HepG2 (cell line): ENCODE measurements around the gene ATOH8. TPM values are rescaled to one million over a fixed set of nuclear protein-coding genes. Genes with fewer than 3 reads are reported as not detected.

Experiments
- AKNA ChIP-seq: sonication (generic); formaldehyde crosslinking; IDR thresholded peaks from 2 replicates; pipeline ENCODE4 v1.4.0; 2020; ENCODE audit warnings: missing genetic modification reagents, borderline replicate concordance
- ARNTL ChIP-seq: sonication (generic); formaldehyde crosslinking; IDR thresholded peaks from 2 replicates; pipeline ENCODE4 v1.4.0; 2020; ENCODE audit warnings: mild to moderate bottlenecking, missing genetic modification reagents
- ATF2 ChIP-seq: sonication (generic); formaldehyde crosslinking; IDR thresholded peaks from 2 replicates; pipeline ENCODE4 v1.4.0; 2020; ENCODE audit warnings: missing genetic modification reagents
- BHLHE40 ChIP-seq: IDR thresholded peaks from 2 replicates; pipeline ENCODE4 v1.6.1; 2011; ENCODE audit warnings: low read length, improper control_type of control experiment
- ELF4 ChIP-seq: sonication (generic); formaldehyde crosslinking; IDR thresholded peaks from 2 replicates; pipeline ENCODE4 v1.5.0; 2020; ENCODE audit warnings: missing genetic modification reagents, mild to moderate bottlenecking, moderate library complexity, borderline replicate concordance
- MEIS2 ChIP-seq: sonication (generic); formaldehyde crosslinking; IDR thresholded peaks from 2 replicates; pipeline ENCODE4 v1.9.0; 2021; ENCODE audit warnings: mild to moderate bottlenecking, missing genetic modification reagents
- MIXL1 ChIP-seq: IDR thresholded peaks from 2 replicates; pipeline ENCODE4 v1.6.1; 2016
- PAX8 ChIP-seq: sonication (generic); formaldehyde crosslinking; IDR thresholded peaks from 2 replicates; pipeline ENCODE4 v1.8.0; 2022; ENCODE audit warnings: mild to moderate bottlenecking, missing genetic modification reagents, borderline replicate concordance
- SAFB2 ChIP-seq: sonication (generic); formaldehyde crosslinking; IDR thresholded peaks from 2 replicates; pipeline ENCODE4 v1.5.1; 2020; ENCODE audit warnings: missing genetic modification reagents, low read depth, mild to moderate bottlenecking, borderline replicate concordance
- SSRP1 ChIP-seq: IDR thresholded peaks from 2 replicates; pipeline ENCODE4 v1.6.1; 2016; ENCODE audit warnings: control low read depth
- TEAD2 ChIP-seq: sonication (generic); formaldehyde crosslinking; IDR thresholded peaks from 2 replicates; pipeline ENCODE4 v1.9.0; 2021; ENCODE audit warnings: missing genetic modification reagents
- THYN1 ChIP-seq: sonication (generic); formaldehyde crosslinking; IDR thresholded peaks from 2 replicates; pipeline ENCODE4 v1.8.1; 2023; ENCODE audit warnings: low read depth, mild to moderate bottlenecking, moderate library complexity, missing genetic modification reagents, borderline replicate concordance
- ZNF510 ChIP-seq: sonication (generic); formaldehyde crosslinking; IDR thresholded peaks from 2 replicates; pipeline ENCODE4 v1.4.0; 2020; ENCODE audit warnings: low read depth, mild to moderate bottlenecking, missing genetic modification reagents
- ZNF546 ChIP-seq: sonication (generic); formaldehyde crosslinking; conservative IDR thresholded peaks from 2 replicates; pipeline ENCODE4 v1.8.1; 2023; ENCODE audit warnings: mild to moderate bottlenecking, missing genetic modification reagents
- ZNF609 ChIP-seq: sonication (generic); formaldehyde crosslinking; IDR thresholded peaks from 2 replicates; pipeline ENCODE4 v1.4.0; 2020; ENCODE audit warnings: mild to moderate bottlenecking, missing genetic modification reagents, borderline replicate concordance
- ZNF629 ChIP-seq: sonication (generic); formaldehyde crosslinking; conservative IDR thresholded peaks from 2 replicates; pipeline ENCODE4 v1.5.0; 2020; ENCODE audit warnings: missing genetic modification reagents
- ZNF780A ChIP-seq: sonication (generic); formaldehyde crosslinking; IDR thresholded peaks from 2 replicates; pipeline ENCODE4 v1.8.0; 2022; ENCODE audit warnings: mild to moderate bottlenecking, missing genetic modification reagents, moderate library complexity
- ZSCAN25 ChIP-seq: sonication (generic); formaldehyde crosslinking; IDR thresholded peaks from 2 replicates; pipeline ENCODE4 v1.8.0; 2022; ENCODE audit warnings: mild to moderate bottlenecking, missing genetic modification reagents
- ZZZ3 ChIP-seq: sonication (generic); formaldehyde crosslinking; IDR thresholded peaks from 2 replicates; pipeline ENCODE4 v1.4.0; 2020; ENCODE audit warnings: missing genetic modification reagents, mild to moderate bottlenecking, borderline replicate concordance
- polyA plus RNA-seq, 8 experiments: library from polyadenylated mRNA; depleted of rRNA in 3 of 8; stranded (reverse) in 7 of 8; unstranded in 1 of 8; fragments of >200 nt; fragmentation: Illumina TruSeq in 4 of 8; extraction: Trizol in 4 of 8; gene quantifications; 2 replicates each; pipeline versions ENCODE4 v1.2.1 to v1.2.3, GENCODE V29; 2011 to 2016; ENCODE audit warnings: low read depth in 4 of 8, missing spikeins in 1 of 8, mixed read lengths in 1 of 8; ENCODE audit not compliant: insufficient read depth in 1 of 8
- total RNA-seq, 5 experiments: library from RNA; depleted of rRNA; stranded (reverse); fragments of >200 nt; fragmentation: Illumina TruSeq; extraction: Trizol; gene quantifications; 2 replicates each; pipeline ENCODE4 v1.2.3, GENCODE V29; 2016; ENCODE audit warnings: low read depth in 1 of 5

The ATOH8 gene
- total and polyA plus RNA-seq, 2 of the 13 experiments (the other 11 are each of a cell fraction or from before 2014, with no cell fraction given) = 0.13 to 0.61 TPM

GRCh38 chr2:85772019-85772745 lies 18.4 kb downstream of the ATOH8 start (continued):
- no peak for TF ChIP-seq ZNF510 (CRISPR knock-in tag)
- TF ChIP-seq ZNF780A = 0 out of 2 replicates have a peak, but pooled peaks have one; percentile 38
- no peak for TF ChIP-seq ZZZ3 (CRISPR knock-in tag)
- no peak for TF ChIP-seq ELF4 (CRISPR knock-in tag)
- TF ChIP-seq ZNF629 (CRISPR knock-in tag) = no peak
- TF ChIP-seq ATF2 (CRISPR knock-in tag) = 0 out of 2 replicates have a peak, but pooled peaks have one; percentile 18
- no peak for TF ChIP-seq PAX8
- peak; percentile 58; the same call in 1 of the 2 replicates for TF ChIP-seq SSRP1
- no peak for TF ChIP-seq SAFB2
- TF ChIP-seq ZNF609 (CRISPR knock-in tag) = no peak
- TF ChIP-seq THYN1 (CRISPR knock-in tag) = no peak
- TF ChIP-seq MIXL1 (CRISPR knock-in tag) = no peak
- no peak for TF ChIP-seq ARNTL (CRISPR knock-in tag)
- peak; percentile 74 for TF ChIP-seq BHLHE40
- 0 out of 2 replicates have a peak, but pooled peaks have one; percentile 58 for TF ChIP-seq MEIS2 (CRISPR knock-in tag)
- no peak for TF ChIP-seq ZNF546
- TF ChIP-seq TEAD2 (CRISPR knock-in tag) = peak; percentile 47; the same call in 1 of the 2 replicates
- no peak for TF ChIP-seq AKNA (CRISPR knock-in tag)
- no peak for TF ChIP-seq ZSCAN25 (CRISPR knock-in tag)
